Neural crest cell (in vitro differentiated cells): ENCODE results near the gene TMED1. TPM values are rescaled to one million over a fixed set of nuclear protein-coding genes. Genes with fewer than 3 reads are reported as not detected.
A peak's percentile ranks its signal among the peaks of the same experiment; 100 is the strongest.
"Not testable (repeated sequence)": the region's sequence is repeated elsewhere in the genome, so short reads cannot be mapped to it uniquely, and the experiment has no call there.

ENCODE experiments used
- DNase-seq: peaks from one replicate; pipeline ENCODE4 v3.0.0; 2021; ENCODE audit warnings: low read depth, mixed read lengths, low spot score
- H3K27ac Mint-ChIP-seq: one replicate; pipeline ENCODE4 v1.8.0; 2021; ENCODE audit warnings: mild to moderate bottlenecking, mixed read lengths; ENCODE audit not compliant: unreplicated experiment
- H3K27me3 Mint-ChIP-seq: 2 replicates; pipeline ENCODE4 v1.8.0; 2021; ENCODE audit warnings: low read depth, mild to moderate bottlenecking, mixed read lengths
- H3K36me3 Mint-ChIP-seq: 2 replicates; pipeline ENCODE4 v1.8.0; 2021; ENCODE audit warnings: low read depth, mild to moderate bottlenecking, mixed read lengths
- H3K4me1 Mint-ChIP-seq: 2 replicates; pipeline ENCODE4 v1.8.0; 2021; ENCODE audit warnings: mixed read lengths
- H3K4me3 Mint-ChIP-seq: one replicate; pipeline ENCODE4 v1.8.0; 2021; ENCODE audit warnings: mild to moderate bottlenecking, mixed read lengths
- H3K9me3 Mint-ChIP-seq: 2 replicates; pipeline ENCODE4 v1.8.0; 2021; ENCODE audit warnings: mixed read lengths
- CTCF ChIP-seq: fragments of 200-600 bp; sonication (generic); conservative IDR thresholded peaks from 2 replicates; pipeline ENCODE4 v1.5.0; 2021; ENCODE audit warnings: antibody characterized with exemption, mild to moderate bottlenecking
- total RNA-seq: library from RNA; stranded (reverse); gene quantifications from 2 replicates; pipeline ENCODE4 v1.2.1, GENCODE V29; 2021

The TMED1 gene
- total RNA-seq, 1 donor from 2014 or later: 30.9 TPM

GRCh38 chr19:10839114-10840050 lies 3.4 kb upstream of the TMED1 start:
- Mint-ChIP-seq H3K4me3 (peak overlapping the region; percentile 20), H3K27ac (no peak overlapping the region), H3K36me3 (peaks cover 14% of the 10 kb centered on the region), H3K27me3 (peaks cover 23% of the 10 kb centered on the region), H3K4me1 (peaks cover 18% of the 10 kb centered on the region), H3K9me3 (peaks cover 11% of the 10 kb centered on the region)
- TF ChIP-seq CTCF: no peak
- no peak for DNase-seq

- no peak overlapping the region for H3K4me3 Mint-ChIP-seq
- H3K9me3 Mint-ChIP-seq: peaks cover 11% of the 10 kb centered on the region
- H3K27ac Mint-ChIP-seq: no peak overlapping the region
These were observed 2.4 kb upstream of the TMED1 start for GRCh38 chr19:10838377-10838776.

GRCh38 chr19:10837649-10838048 lies 1.6 kb upstream of the TMED1 start:
- H3K27me3 Mint-ChIP-seq: peaks cover 19% of the 10 kb centered on the region
- H3K4me3 Mint-ChIP-seq, DNase-seq, H3K27ac Mint-ChIP-seq: not testable (repeated sequence)
- H3K4me1 Mint-ChIP-seq: peaks cover 18% of the 10 kb centered on the region
- peaks cover 10% of the 10 kb centered on the region for H3K36me3 Mint-ChIP-seq
- H3K9me3 Mint-ChIP-seq: peaks cover 11% of the 10 kb centered on the region

More at GRCh38 chr19:10838377-10838776, 2.4 kb upstream of the TMED1 start:
- TF ChIP-seq CTCF: no peak
- no peak for DNase-seq
- Mint-ChIP-seq H3K4me1 (peaks cover 18% of the 10 kb centered on the region), H3K27me3 (peaks cover 20% of the 10 kb centered on the region), H3K36me3 (peaks cover 14% of the 10 kb centered on the region)

GRCh38 chr19:10836479-10837330 lies 693 bp upstream of the TMED1 start:
- Mint-ChIP-seq H3K4me3 (peak overlapping the region; percentile 98), H3K9me3 (peaks cover 11% of the 10 kb centered on the region), H3K36me3 (peaks cover 10% of the 10 kb centered on the region), H3K27me3 (peaks cover 19% of the 10 kb centered on the region), H3K4me1 (peaks cover 18% of the 10 kb centered on the region), H3K27ac (peak overlapping the region; percentile 100)
- no peak for DNase-seq
- no peak for TF ChIP-seq CTCF

- peaks cover 18% of the 10 kb centered on the region for H3K4me1 Mint-ChIP-seq
- H3K36me3 Mint-ChIP-seq: peaks cover 10% of the 10 kb centered on the region
- no peak for DNase-seq
- TF ChIP-seq CTCF: no peak
- H3K9me3 Mint-ChIP-seq: peaks cover 11% of the 10 kb centered on the region
- H3K27ac Mint-ChIP-seq: peak overlapping the region; percentile 100
- H3K4me3 Mint-ChIP-seq: peak overlapping the region; percentile 98
- peaks cover 19% of the 10 kb centered on the region for H3K27me3 Mint-ChIP-seq
These were observed 791 bp downstream of the TMED1 start for GRCh38 chr19:10835089-10835753.
